Fibroblast of villous mesenchyme (primary cell): Measurements from ENCODE around the gene LMF1. TPM values are rescaled to one million over a fixed set of nuclear protein-coding genes. Genes with fewer than 3 reads are reported as not detected.

Source experiments
- DNase-seq: peaks from one replicate; pipeline ENCODE4 v3.0.0-alpha.2; 2010; ENCODE audit warnings: low read depth
- H3K4me3 ChIP-seq: 2 replicates; pipeline ENCODE4 v1.5.1; 2011; ENCODE audit warnings: low read depth, mild to moderate bottlenecking, low read length
- total RNA-seq: library from RNA; depleted of rRNA; stranded (reverse); fragments of >200 nt; gene quantifications from 2 replicates; pipeline ENCODE4 v1.2.3, GENCODE V29; 2012
- TF ChIP-seq, protein P1 (sequence below): IDR thresholded peaks from 2 replicates; pipeline ENCODE4 v1.5.1; 2012; ENCODE audit warnings: low read depth, mild to moderate bottlenecking, low read length; ENCODE audit not compliant: insufficient read depth

The LMF1 gene
- total RNA-seq, 1 donor: 13.0 TPM

DNA sequence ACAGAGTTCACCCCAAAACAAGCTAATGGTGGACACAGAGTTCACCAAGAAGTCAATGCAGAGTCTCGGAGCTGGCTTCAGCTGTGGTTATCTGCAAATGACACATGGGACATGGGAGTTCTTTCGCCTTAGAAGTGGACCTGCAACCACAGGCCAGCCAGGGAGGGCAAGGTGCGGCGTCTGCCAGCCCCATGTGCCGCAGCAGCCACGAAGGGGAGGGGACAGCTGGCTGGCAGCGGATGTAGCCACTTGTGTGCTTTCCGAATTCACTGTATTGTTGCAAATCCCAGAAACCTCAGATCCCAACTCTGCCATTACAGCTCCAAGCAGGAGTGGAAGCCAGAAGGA lies 24.8 kb downstream of the LMF1 start:
- DNase-seq: no peak
- TF ChIP-seq, protein P1, sequence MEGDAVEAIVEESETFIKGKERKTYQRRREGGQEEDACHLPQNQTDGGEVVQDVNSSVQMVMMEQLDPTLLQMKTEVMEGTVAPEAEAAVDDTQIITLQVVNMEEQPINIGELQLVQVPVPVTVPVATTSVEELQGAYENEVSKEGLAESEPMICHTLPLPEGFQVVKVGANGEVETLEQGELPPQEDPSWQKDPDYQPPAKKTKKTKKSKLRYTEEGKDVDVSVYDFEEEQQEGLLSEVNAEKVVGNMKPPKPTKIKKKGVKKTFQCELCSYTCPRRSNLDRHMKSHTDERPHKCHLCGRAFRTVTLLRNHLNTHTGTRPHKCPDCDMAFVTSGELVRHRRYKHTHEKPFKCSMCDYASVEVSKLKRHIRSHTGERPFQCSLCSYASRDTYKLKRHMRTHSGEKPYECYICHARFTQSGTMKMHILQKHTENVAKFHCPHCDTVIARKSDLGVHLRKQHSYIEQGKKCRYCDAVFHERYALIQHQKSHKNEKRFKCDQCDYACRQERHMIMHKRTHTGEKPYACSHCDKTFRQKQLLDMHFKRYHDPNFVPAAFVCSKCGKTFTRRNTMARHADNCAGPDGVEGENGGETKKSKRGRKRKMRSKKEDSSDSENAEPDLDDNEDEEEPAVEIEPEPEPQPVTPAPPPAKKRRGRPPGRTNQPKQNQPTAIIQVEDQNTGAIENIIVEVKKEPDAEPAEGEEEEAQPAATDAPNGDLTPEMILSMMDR: no peak
- H3K4me3 ChIP-seq: no peak overlapping the region

DNA sequence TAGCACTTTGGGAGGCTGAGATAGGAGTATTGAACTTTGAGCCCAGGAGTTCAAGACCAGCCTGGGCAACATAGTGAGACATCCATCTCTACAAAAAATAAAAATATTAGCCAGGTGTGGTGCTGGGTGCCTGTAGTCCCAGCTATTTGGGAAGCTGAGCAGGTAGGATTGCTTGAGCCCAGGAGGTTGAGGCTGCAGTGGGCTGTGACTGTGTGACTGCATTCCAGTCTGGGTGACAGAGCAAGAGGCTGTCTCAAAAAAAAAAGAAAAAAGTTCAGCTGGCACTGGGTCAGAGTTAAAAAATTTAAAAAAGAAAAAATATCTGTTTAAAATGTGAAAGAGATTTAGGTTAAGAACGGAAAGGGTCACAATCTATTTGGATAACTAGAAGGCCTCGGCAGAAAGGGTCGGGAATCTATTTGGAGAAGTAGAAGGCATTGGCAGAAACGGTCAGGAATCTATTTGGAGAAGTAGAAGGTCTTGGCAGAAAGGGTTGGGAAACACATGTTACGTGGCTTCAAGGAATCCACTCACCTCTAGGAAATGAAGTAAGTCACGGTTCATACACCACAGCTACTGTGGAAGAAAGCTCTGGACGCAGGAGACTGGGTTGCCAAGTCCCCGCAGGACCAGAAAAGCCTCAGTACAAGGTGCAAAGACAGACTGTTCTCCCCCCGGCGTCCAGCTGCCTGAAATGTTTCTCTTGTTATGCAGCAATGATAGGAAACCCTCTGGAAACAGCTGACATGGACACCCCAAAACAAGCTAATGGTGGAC lies 25.3 kb downstream of the LMF1 start:
- TF ChIP-seq, protein P1: no peak
- H3K4me3 ChIP-seq: no peak overlapping the region
- no peak for DNase-seq

DNA sequence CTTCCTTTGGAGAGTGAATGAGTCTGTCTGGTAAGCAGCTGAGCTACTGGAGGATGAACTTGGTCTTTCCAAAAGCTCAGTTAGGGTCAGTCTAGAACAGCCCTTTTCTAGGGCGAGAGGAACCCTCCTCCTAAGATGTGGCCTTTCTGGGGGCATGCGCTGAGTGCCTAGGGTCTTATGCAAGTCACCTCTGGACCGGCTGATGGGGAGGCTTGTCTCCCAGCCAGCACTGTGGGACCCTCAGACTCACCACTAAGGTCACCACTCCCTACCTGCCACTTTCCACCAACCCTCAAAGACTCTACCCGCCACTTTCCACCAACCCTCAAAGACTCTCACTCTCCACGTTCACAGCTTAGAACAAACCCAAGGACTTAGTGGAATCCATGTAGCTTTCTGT lies 26.8 kb downstream of the LMF1 start:
- DNase-seq: no peak
- no peak overlapping the region for H3K4me3 ChIP-seq
- TF ChIP-seq, protein P1: no peak

DNA sequence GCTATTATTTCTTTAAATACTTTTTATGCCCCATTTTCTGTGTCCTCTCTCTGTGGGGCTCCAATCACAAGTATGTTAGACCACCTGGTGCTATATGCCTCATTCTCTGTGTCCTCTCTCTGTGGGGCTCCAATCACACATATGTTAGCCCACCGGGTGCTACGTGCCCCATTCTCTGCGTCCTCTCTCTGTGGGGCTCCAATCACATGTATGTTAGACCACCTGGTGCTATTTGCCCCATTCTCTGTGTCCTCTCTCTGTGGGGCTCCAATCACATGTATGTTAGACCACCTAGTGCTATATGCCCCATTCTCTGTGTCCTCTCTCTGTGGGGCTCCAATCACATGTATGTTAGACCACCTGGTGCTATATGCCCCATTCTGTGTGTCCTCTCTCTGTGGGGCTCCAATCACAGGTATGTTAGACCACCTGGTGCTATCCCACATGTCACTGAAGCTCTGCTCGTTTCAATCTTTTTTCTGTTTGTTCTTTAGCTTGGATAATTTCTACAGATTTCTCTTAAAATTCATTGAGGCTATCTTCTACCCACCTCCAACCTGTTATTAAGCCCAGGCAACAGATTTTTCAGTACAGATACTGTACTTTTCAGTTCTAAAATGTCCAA lies 28.2 kb downstream of the LMF1 start:
- TF ChIP-seq, protein P1: no peak
- H3K4me3 ChIP-seq: no peak overlapping the region
- no peak for DNase-seq

DNA sequence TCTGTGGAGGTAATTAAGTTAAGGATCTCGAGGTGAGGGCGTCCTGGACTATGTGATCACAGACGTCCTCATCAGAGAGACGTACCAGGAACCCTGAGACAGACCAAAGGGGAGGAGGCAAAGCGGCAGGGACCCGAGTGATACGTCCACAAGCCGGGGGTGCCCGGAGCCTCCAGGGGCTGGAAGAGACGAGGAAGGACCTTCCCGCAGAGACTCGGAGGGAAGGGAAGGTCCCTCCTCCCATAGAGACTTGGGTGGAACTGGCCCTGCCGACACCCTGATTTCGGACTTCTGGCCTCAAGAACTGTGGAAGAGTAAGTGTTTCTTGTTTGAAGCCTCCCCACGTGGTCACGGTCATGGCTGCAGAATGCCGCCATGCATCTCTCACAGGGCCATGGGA lies 30.8 kb downstream of the LMF1 start:
- no peak for DNase-seq
- H3K4me3 ChIP-seq: no peak overlapping the region
- TF ChIP-seq, protein P1: no peak

DNA sequence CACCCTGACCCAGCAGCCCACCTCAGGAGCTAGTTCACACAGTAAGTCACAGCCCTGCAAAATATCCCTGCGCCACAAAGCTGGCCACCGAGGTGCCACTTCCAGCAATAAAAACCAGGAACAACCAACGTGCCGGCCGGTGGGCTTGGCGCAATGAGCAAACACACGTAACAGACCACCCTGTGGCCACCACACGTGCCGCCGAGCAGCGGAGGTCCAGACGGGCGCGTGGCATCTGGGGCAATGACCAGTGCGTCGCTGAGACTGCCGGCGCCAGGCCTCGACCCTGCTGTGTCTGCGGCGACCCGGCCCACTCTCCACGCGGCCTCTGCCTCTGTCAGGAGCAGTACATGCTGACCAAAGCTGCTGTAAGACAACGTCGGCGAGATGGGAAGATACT lies 31.5 kb downstream of the LMF1 start:
- no peak overlapping the region for H3K4me3 ChIP-seq
- no peak for DNase-seq
- TF ChIP-seq, protein P1: no peak

DNA sequence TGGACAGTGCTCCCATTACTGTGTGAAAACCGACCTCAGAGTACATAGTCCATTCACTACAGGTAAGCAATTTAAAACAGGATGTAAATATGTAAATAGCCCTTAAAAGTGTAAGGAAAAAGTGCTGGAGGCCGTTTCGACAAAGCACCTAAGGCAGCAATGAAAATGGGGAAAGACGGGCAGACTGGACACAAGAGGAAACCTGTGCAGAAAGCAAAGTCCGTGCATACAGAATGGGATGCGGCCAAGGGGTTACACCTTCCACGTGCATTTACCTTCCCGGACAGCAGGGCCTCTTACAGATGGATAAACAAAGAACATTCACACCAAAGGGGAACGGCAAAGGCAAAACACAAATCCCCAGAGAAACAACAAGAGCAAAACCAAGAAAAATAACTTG lies 32.0 kb downstream of the LMF1 start:
- no peak overlapping the region for H3K4me3 ChIP-seq
- TF ChIP-seq, protein P1: no peak
- DNase-seq: no peak
